ENCODE measurements around the gene TBX1. TPM values are rescaled to one million over a fixed set of nuclear protein-coding genes. Genes with fewer than 3 reads are reported as not detected.
"Not testable (repeated sequence)": the region's sequence is repeated elsewhere in the genome, so short reads cannot be mapped to it uniquely, and the experiment has no call there.

Gene TBX1
- total RNA-seq, 2 donors from 2014 or later: 1.6 to 1.9 TPM

DNA sequence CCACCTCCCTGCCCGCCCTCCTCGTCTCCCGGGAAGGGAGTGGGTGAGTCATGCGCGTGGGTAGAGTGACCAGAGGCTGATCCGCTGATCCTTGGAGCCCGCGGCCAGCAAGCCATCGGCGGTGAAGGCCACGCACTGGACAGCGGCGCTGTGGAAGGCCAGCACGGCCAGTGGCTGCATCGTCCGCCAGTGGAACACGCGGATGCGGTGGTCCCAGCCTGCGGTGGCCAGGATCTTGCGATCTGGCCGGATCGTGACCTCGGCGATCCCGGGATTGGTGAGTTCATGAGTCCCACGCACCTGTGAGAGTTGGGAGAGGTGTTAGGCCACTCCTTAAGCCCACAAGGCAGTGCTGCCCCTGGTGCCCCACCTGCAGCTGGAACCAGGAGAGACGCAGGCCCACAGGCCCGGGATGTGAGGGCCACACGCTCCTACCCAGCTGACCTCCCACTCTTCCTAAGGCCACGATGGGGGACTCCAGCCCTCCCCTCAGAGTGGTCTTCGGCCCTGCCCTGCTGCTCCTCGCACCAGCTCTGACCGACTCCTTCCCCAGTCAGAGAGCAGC is 28.2 kb downstream of the TBX1 start:
- intact Hi-C loops (cut with DNase I, micrococcal nuclease): no loop called here
- DNase-seq: no peak
- no peak for ATAC-seq

GRCh38 chr22:19789406-19789805 is 28.8 kb downstream of the TBX1 start:
- DNase-seq: no peak
- no peak for ATAC-seq
- intact Hi-C loops (cut with DNase I, micrococcal nuclease): no loop called here

DNA sequence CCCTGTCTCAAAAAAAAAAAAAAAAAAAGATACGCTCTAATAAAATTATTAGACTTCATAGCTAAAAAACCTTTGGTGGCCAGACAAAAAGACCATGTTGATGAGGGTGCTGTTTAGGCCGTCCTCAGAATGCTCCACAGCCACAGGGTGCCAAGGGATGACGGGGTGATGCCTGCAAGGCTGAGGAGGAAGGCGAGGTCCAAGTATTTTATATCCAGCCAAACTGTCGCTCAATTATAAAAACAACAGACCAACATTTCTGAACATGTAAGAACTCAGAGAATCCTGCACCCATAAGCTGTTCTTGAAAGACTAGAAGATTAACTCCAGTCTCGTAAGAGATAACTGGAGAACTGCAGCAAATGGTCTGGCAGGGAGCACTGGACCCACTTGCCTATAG is 29.2 kb downstream of the TBX1 start:
- intact Hi-C loops (cut with DNase I, micrococcal nuclease): no loop called here
- ATAC-seq (no peak), DNase-seq (no peak)

GRCh38 chr22:19791243-19791642 is 30.7 kb downstream of the TBX1 start:
- no peak for DNase-seq
- intact Hi-C loops (cut with DNase I, micrococcal nuclease): no loop called here
- ATAC-seq: no peak

GRCh38 chr22:19791894-19792293 is 31.3 kb downstream of the TBX1 start:
- intact Hi-C loops (cut with DNase I, micrococcal nuclease): no loop called here
- ATAC-seq (no peak), DNase-seq (no peak)

DNA sequence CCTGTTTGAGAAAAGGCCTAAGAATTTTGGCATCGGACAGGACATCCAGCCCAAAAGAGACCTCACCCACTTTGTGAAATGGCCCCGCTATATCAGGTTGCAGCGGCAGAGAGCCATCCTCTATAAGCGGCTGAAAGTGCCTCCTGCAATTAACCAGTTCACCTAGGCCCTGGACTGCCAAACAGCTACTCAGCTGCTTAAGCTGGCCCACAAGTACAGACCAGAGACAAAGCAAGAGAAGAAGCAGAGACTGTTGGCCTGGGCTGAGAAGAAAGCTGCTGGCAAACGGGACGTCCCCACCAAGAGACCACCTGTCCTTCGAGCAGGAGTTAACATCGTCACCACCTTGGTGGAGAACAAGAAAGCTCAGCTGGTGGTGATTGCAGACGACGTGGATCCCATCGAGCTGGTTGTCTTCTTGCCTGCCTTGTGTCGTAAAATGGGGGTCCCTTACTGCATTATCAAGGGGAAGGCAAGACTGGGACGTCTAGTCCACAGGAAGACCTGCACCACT is 31.9 kb downstream of the TBX1 start:
- intact Hi-C loops (cut with DNase I, micrococcal nuclease); ATAC-seq; DNase-seq: not testable (repeated sequence)

DNA sequence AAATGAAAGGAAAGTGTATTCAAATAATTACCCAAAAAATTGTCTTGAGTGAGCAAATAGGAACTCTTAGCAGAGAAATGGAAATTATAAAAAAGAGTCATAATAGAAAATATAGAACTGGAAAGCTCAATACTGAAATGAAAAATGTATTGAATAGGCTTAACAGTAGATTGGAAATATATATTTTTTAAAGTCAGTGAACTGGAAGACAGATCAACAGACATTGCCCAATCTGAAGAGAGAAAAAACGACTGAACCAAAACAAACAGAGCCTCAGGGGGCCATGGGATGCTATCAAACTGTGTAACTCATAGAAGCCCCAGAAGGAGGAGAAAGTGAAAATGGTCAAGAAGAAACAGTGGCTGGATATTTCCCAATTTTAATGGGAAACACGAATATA is 32.6 kb downstream of the TBX1 start:
- intact Hi-C loops (cut with DNase I, micrococcal nuclease): no loop called here
- ATAC-seq: no peak
- DNase-seq: no peak

- intact Hi-C loops (cut with DNase I, micrococcal nuclease): no loop called here
- DNase-seq (no peak), ATAC-seq (no peak)
Observed at GRCh38 chr22:19793661-19794310, 33.2 kb downstream of the TBX1 start.

DNA sequence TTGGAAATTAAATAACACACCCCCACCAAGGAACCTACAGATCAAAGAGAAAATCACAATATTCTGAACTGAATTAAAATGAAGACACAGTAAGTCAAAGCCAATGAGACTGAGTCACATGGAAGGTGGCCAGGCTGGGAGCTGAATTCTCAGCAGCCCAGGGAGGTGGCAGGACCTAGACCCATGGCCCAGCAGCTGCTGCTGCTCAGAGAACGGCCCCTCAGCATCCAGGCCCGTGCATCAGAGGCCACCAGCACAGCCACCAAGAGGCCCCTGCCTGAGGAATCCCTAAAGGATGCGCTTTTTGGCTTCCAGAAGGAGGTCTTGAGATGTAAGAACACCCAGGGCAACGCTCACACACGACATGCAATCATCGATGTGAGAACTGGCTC is 35.0 kb downstream of the TBX1 start:
- no peak for DNase-seq
- ATAC-seq: no peak
- intact Hi-C loops (cut with DNase I, micrococcal nuclease): no loop called here

DNA sequence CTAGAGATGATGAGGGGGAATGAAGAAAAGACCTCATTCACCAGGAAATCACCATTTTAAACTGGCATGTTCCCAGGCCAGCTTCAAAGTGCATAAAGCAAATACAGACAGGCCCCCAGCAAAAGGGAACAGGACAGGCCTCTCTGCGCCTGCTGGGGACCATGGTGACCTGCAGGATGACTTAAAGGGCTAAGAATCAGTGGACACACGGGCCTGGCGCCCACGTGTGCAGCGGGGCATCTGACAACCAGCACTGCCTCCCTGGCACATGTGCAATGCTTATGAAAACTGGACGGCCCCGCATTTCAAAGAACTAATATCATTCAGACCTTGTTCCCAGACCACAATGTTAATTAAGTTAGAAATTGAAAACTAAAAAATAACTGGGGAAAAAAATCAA is 35.6 kb downstream of the TBX1 start:
- DNase-seq (no peak), ATAC-seq (no peak)
- intact Hi-C loops (cut with DNase I, micrococcal nuclease): no loop called here

- no peak for ATAC-seq
- intact Hi-C loops (cut with DNase I, micrococcal nuclease): no loop called here
- DNase-seq: no peak
Observed at GRCh38 chr22:19797086-19798002, 36.8 kb downstream of the TBX1 start.

GRCh38 chr22:19798003-19798665 is 37.6 kb downstream of the TBX1 start:
- ATAC-seq: no peak
- no peak for DNase-seq
- intact Hi-C loops (cut with DNase I, micrococcal nuclease): no loop called here

DNA sequence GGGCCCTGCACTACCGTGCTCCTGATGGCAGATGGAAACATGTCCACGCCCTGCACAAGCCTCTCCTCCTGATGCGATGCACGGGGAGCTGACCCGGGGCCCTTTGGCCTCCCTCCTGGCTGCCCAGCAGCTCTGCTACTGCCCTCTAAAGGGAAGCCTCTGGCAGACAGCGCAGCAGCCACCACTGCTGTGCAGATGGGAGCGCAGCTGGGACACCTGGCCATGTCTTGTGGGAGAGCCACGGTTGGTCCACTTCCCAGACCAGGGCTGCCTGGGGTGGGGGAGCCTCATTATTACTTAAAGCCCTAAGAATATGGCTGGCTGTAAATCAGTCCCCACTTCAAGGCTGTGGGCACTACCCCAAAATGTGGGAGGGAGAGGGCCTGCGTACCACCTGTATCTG is 38.3 kb downstream of the TBX1 start:
- ATAC-seq: no peak
- DNase-seq: no peak
- intact Hi-C loops (cut with DNase I, micrococcal nuclease): no loop called here

DNA sequence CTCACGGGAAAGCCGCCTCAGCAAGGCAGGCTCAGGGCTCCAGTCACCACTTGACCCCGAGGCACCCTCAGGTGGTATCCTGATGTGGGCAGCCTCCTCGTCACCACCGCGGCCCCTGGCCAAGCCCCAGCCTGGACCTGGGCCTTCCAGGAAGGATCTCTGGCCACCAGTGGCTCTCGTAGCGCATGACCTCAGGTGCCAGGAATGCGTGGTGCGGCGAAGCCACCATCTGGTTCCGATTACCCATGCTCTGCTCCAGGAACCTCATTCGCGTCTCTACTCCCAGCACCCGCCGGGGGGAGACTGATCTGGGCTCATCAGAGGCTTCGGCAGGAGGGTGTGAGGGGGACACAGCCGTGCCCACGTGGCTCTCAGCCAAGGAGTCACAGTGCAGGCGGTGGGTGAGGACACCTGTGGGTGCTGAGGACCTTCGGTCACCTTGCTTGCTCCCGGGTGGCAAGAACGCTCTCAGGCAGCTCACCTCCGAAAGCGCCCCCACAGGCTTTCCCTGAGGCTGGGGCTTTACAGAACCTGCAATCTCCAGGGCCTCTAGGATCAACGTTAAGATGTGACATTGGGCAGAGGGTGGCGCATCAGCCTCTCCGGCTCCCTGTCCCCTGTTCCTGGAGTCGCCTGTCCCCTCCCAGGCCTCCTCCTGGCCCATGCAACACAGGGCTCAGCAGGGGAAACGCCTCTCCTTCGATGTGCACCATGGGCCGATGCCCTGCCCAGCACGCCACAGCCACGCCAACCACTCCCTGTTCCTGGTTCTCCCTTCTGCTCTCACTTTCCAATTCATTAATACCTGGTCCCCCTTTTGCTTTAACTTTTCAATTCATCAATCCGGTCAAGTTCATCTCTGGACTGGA is 39.0 kb downstream of the TBX1 start:
- intact Hi-C loops (cut with DNase I, micrococcal nuclease): no loop called here
- DNase-seq (no peak), ATAC-seq (no peak)

DNA sequence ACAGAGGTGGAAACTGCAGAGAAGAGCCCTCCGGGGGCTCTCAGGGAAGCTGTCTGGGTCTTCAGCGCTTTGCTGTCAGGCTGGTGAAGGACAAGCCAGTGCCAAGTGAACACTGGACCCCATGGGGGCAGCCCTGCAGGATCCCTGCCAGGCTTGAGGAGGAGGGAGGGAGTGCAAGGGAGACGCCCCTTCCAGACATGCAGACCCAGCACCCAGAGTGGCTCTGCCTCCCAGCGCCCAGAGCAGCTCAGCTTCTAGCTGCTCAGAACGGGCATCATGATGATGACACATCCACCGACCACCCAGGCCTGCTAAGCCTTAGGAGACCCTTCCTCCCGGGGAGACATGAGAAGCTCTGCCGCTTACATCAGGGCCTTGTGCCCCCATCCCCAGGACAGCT is 39.7 kb downstream of the TBX1 start:
- no peak for ATAC-seq
- intact Hi-C loops (cut with DNase I, micrococcal nuclease): no loop called here
- DNase-seq: no peak

DNA sequence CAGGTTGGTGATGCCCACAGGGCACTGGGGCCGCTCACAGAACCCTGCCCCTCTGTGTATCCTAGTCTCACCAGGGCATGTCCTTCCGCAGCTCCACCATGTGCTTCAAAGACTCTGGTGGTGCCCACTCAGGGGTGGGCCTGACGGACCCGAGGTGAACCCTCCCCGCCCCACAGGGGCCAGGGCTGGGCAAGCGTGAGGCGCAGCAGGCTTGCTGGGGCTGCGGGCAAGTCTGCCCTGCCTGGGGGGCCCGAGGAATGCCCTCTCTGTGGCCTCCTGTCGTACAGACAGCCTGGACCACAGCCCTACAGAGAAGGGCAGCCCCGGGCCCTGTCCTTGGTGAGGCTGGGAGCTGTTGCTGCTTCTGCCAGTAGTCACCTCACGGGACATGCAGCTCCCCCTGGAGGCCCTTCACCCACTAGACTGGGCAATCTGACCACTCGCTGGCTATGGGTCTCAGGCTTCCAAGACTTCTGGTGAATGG is 40.2 kb downstream of the TBX1 start:
- DNase-seq (no peak), ATAC-seq (no peak)
- intact Hi-C loops (cut with DNase I, micrococcal nuclease): no loop called here

DNA sequence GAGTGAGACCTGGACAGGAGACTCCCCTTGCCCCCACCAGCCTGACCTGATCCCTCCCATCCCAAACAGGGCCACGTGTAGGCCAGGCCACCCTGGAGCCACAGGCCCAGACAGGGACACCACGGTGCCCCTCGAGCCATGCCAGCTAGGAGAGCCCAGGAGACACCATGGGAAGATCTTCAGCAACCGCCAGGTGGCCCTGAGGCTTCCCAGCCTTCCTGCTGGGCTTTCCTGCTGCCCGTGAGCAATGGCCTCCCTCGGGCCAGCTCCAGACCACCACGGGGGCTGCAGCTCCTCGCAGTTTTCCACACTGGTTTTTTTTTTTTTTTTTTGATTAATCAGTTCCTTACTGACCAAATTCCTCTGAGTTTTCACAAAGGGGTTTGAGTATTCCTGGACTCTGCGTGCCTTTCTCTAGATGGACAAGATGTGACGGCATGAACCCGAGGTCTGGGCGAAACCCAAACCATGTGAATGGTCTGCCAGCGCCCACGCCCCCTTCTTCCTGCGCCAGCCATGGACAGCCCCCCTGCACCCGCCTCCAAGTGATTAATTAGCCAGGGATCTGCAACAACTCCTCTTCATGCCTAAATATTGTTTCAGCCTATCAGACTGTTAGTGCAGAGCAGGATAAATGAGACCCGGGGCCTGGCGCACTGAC is 40.9 kb downstream of the TBX1 start:
- no peak for DNase-seq
- no peak for ATAC-seq
- intact Hi-C loops (cut with DNase I, micrococcal nuclease): no loop called here
